Hematopoietic multipotent progenitor cell treated with erythropoietin and hydrocortisone succinate and interleukin-3 and kit ligand, for 8 days (in vitro differentiated cells): ENCODE data around the gene SRSF2.
"Not testable (repeated sequence)": the region's sequence is repeated elsewhere in the genome, so short reads cannot be mapped to it uniquely, and the experiment has no call there.

Experiments used
- DNase-seq: peaks from one replicate; pipeline ENCODE4 v3.0.0-alpha.2; 2015

The SRSF2 gene

DNA sequence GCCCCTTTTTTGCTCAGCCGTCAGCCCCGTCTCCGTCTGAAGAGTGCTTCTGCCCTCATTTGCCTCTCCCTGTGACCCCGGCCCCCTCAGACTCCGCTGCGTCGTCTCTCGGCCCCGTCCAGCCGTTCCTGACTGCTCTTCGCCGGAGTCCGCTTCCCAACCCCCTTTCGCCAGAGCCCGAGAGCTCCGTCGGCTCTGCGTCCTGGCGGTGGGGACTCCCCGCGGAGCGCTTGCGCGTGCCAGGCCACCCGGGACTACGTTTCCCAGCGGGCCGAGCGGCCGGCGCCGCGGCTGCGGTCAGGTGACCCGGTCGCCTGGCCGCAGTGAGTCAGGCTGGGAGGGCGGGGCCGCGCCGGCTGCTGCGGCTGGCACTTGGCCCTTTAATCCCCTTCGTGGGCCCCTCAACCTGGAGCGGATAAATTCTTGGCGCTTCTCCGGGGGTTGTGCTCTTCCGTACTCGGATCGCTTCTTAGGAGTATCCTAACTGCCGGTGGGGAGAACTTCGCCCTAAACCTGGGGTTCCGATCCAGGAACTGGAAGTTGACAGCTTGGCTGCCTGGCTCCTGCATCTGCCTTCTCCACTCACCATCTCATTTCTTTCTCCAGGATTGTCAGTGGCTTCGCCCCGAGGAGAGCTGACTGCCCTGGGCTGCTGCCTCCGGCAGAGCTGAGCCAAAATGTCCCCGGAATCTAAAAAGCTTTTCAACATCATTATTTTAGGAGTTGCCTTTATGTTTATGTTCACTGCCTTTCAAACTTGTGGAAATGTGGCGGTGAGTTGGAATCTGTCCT, 741 bp upstream of the SRSF2 start, which contains the start of gene MFSD11:
Gene MFSD11, plus strand, starts transcription at position 444 of the 792 bp plus-strand sequence. Its CDS starts 234 bp downstream, at position 678.
- peak; percentile 91 for DNase-seq

DNA sequence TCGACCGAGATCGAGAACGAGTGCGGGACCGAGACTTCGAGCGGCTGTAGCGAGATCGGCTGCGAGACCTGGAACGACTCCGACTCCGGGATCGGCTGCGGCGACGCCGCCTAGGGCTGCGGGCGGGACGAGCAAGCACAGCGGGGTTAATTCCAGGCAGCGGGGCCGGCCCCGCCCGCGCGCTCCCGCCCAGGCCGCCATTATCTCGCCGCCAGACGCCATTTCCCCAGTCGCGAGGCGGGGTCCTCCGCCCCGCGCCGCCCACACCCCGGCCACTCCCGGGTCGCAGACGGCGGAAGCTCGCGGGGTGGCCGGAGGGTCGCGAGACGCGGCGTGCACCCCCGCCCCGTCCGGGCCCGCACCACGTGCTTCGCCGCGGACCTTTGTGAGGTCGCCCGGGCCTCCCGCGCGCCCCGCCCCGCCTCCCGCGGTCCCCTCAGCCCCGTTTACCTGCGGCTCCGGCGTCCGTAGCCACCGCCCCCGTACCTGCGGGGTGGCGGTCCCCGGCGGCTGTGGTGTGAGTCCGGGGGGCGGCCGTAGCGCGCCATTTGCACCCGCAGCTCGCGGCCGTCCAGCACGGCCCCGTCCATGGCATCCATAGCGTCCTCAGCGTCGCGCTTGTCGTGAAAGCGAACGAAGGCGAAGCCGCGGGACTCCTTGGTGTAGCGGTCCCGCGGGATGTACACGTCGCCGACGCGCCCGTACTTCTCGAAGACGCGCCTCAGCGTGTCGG, 616 bp downstream of the SRSF2 start:
- DNase-seq: peak; percentile 71

DNA sequence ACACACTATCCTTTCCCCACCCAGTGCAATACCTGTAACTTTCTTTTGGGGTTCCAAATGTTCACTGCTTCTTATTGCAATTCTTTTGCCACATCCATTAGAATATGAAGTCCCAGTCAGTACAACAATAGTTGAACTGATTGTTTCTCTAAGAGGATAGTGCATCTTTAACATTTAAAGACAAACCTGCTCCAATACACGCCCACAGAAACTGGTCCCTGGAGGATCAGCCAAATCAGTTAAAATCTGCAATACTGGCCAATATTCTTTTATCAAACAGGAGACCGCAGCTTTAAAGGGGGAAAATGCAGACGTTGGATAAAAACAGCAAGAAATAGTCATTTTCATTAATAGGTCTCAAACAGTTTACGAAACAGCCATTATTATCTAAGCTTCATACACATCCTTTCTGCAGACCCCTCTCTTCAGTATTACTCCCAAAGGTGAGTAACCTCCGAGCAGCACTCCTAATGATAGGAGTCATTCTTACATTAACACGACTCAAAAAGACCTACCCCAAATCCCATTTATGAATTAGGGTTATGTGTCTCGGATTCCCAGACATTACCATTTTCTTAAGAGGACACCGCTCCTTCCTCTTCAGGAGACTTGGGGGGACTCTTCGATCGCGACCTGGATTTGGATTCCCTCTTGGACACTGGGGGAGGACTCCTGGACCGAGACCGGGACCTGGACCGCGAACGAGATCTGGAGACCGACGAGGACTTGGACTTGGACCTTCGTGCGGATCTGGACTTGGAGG, 1.4 kb downstream of the SRSF2 start:
- peak; percentile 30 for DNase-seq

DNA sequence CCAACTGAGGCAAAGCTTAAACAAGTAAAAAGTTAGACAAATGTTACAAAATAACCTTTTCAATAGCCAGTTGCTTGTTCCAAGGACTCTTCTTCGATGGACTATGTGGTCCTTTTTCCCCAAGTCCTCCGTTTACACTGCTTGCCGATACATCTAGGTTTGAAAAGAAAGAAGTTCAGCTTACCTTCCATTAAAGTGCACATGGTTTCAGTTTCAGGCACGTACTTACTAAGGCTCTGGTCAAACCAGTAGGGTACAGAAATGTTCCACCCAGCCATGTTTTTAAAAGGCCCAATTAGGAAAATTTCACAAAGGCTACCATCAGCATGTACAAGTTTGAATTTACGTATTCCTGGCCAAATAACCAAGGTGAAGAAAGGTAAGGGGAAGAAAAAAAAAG, 2.1 kb downstream of the SRSF2 start:
- DNase-seq: peak; percentile 51

DNA sequence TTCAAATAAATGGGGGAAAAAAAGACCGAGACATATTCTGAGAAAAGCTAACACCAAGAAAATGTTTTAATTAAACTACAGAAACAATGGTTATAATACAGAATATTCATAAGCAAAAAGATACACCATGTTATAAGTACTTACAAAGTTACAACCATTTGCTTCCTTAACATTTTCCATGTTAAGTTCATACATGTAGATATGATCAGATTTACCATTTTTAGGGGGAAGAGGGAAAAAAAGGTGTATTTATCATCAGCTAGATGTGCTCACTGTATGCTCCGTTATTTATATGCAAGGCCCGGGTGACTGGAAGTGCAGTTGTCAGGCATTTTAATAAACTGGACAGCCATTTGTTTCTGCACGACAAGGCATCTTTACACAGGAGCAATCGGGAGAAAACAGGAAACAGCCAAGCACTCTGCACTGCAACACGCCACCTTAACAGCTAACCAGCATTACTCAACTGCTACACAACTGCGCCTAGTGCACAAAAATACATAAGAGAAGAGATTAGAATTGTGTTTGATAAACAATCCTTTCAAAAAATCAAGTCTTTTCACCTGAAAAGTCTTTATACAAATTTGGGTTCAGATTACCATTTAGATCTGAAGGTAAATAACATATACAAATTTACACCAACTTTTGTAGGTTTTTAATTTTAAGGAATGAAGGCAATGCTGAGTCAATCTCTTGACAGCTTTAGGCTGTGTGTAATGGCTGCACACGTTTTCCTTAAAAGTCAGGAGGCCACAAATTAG, 2.9 kb downstream of the SRSF2 start:
- DNase-seq: peak; percentile 43

DNA sequence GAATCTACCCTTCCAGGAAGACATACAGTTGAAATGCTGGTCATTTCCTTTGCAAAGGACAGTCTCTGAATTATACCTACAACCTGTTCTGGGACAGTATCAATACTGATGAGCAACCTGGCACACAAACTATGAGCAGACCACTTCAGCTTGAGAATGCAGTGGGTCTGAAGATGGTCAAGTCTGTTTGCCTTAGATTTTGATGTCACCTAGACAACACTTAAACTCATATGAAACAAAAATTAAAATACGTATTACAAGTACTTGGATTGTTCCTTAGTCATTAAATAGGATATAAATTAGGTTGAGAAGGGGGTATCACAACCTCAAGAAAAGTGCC, 3.5 kb downstream of the SRSF2 start:
- no peak for DNase-seq

DNA sequence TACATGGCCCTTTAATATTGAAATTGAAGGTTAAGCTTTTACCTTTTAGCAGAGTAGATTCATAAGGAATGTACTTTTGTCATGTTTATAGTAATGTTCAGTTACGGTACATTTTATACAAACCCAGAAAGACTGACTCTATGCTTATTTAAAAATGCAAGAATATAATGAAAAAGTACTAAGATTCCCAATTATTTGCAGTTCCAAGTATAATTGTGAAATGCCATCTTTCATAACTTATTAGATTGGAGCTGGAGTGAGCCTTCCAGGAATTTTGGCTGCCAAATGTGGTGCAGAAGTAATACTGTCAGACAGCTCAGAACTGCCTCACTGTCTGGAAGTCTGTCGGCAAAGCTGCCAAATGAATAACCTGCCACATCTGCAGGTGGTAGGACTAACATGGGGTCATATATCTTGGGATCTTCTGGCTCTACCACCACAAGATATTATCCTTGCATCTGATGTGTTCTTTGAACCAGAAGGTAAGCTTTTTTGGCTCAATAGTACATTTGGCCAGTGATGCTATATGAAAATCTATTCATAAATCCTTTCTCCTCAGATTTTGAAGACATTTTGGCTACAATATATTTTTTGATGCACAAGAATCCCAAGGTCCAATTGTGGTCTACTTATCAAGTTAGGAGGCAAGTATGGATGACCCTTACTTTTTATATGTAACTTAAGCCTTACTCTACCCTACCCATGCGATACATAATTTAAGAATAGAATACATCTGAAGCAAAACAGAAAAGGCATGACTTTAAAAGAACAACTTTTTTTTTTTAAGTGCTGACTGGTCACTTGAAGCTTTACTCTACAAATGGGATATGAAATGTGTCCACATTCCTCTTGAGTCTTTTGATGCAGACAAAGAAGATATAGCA, 4.2 kb downstream of the SRSF2 start:
- peak; percentile 41 for DNase-seq

DNA sequence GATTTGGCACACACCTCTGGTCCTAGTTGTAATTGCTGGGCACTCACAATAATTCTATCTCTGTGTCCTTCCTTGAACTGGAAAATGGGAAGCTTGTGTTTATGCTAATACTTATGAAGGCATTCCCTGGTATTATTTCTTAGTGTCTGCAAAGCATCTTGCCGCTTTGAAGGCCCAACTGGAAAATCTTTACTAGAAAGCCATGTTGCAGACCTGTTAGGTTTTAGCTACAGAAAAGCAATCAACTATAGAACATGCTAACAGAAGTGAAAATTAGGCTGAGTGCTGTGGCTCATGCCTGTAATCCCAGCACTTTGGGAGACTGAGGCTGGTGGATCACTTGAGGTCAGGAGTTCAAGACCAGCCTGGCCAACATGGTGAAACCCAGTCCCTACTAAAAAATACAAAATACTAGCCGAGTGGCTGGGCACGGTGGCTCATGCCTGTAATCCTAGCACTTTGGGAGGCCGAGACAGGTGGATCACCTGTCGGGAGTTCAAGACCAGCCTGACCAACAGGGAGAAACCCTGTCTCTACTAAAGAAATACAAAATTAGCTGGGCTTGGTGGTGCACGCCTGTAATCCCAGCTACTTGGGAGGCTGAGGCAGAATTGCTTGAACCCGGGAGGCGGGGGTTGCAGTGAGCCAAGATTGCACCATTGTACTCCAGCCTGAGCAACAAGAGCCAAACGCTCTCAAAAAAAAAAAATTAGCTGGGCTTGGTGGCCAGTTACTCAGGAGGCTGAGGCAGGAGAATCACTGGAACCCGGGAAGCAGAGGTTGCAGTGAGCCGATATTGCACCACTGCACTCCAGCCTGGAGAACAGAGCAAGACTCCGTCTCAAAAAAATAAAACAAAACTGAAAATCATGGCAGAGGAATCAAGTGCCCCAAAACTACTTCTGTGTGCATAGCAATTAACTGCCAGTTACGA, 5.1 kb downstream of the SRSF2 start:
- DNase-seq: peak; percentile 20

- DNase-seq: peak; percentile 48
Measured at GRCh38 chr17:76727745-76728456, 9.2 kb downstream of the SRSF2 start.

GRCh38 chr17:76726776-76727718, 10.1 kb downstream of the SRSF2 start, which contains the start of gene METTL23:
Gene METTL23 (plus strand): TSS chr17:76726839. CDS start chr17:76729711, 2,872 bp downstream.
- DNase-seq: peak; percentile 76

GRCh38 chr17:76726231-76726775, 10.8 kb downstream of the SRSF2 start, which contains the start of gene JMJD6:
Gene JMJD6 (minus strand): TSS chr17:76726606. CDS start chr17:76726475, 131 bp downstream.
- DNase-seq: peak; percentile 95

- peak; percentile 80 for DNase-seq
Measured at GRCh38 chr17:76725580-76726230, 11.4 kb downstream of the SRSF2 start.

GRCh38 chr17:76723812-76724211, 13.3 kb downstream of the SRSF2 start:
- no peak for DNase-seq

DNA sequence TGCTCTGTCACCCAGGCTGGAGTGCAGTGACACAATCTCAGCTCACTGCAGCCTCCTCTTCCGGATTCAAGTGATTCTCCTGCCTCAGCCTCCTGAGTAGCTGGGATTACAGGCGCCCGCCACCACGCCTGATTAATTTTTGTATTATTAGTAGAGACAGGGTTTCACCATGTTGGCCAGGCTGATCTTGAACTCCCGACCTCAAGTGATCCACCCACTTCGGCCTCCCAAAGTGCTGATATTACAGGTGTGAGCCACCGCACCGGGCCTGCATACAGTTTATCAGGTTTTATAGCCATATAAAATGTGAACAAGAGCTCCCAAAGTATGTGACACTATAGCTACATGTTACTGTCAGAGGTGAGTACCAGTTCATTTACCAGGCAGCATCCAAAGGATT, 14.2 kb downstream of the SRSF2 start:
- DNase-seq: not testable (repeated sequence)

DNA sequence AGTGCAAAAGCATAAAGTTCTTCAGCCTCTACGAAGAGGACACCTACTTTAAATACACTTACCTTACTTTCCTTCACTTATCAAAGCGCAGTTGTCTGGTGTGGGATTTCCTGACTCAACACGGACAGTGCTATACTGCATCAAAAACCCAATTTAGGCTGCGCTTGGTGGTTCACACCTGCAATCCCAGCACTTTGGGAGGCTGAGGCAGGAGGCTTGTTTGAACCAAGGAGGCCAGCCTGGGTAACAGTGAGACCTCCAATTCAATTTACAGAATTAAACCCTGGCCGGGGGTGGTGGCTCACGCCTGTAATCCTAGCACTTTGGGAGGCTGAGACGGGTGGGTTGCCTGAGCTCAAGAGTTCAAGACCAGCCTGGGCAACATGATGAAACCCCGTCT, 14.9 kb downstream of the SRSF2 start:
- DNase-seq: no peak

DNA sequence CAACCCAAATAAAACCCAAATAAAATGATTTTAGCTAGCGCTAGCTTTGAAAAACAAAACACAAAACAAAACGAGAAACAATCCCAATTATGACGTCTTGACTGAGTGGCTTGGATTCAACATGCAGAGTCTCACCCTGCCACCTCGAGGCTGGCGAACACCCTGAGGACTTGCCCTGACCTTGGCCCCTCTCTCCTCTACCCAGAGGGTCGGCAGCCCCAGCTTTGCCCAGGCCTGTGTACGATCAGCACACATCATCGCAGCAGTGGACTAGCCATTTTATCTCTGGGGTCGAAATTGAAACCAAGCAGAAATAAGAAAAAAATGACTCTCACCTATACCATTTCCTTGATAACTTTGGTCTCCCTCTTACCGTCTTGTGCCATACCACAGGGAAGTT, 15.7 kb downstream of the SRSF2 start:
- no peak for DNase-seq

DNA sequence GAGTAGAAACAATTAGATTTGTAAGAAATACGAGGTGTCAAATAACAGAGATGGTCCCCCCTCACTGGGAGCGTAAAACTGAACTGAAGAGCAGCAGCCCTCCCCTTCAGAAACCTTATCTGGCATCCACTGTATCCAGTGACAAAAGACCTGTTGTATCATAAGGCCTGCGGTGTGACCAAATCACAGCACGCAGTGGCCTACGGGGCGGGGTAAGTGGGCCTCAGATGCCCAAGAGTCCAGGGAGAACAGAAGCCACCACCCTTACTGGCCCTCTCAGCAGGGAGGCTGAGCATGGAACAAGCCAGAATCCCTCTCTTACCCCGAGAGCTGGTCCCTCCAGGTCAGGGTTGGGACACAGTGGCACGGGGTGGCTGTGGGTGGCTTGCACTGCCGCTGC, 16.2 kb downstream of the SRSF2 start:
- DNase-seq: no peak

DNA sequence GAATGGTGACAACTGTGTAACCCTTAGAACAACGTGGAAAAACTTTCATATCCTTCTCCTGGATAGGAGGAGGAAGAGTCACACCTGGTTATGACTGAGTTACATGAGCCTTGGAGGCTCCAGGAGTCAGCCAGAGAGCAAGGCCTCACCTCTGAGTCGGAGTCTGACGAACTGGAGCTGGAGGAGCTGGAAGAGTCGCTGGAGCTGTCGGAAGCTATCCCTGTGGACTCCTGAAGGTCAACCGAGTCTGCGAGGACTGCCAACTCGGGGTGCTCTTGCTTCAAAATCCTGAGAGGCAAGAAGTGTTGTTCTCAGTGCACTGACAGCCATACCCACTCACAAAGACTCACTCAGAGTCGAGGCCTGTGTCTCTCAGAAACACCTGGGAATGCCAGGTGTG, 16.9 kb downstream of the SRSF2 start:
- DNase-seq: no peak
